Caco-2 (cell line): Measurements from ENCODE around the gene SLITRK4. TPM values are rescaled to one million over a fixed set of nuclear protein-coding genes. Genes with fewer than 3 reads are reported as not detected.

Source experiments
- BruUV-seq: library from RNA; stranded (reverse); fragments of 400-500 nt; replicated peaks from 2 replicates; lab custom pipeline; 2021; lab: Mats Ljungman, UMichigan
- CTCF ChIA-PET: fragments of 300-600 bp; sonication (Branson Sonifier 250); formaldehyde crosslinking; loops from one replicate; lab custom pipeline; 2022; ENCODE audit warnings: antibody characterized with exemption; lab: Charles Lee
- POLR2A ChIA-PET: fragments of 300-600 bp; sonication (Branson Sonifier 250); formaldehyde crosslinking; loops from one replicate; lab custom pipeline; 2022; ENCODE audit warnings: antibody characterized with exemption; lab: Charles Lee
- DNase-seq, 2 experiments: peaks; one replicate each; pipeline versions ENCODE4 v3.0.0 to v3.0.0-alpha.2; 2020 to 2022
- H3K27me3 ChIP-seq: replicated peaks from 2 replicates; pipeline ENCODE4 v1.6.0; 2011; ENCODE audit warnings: low read length; ENCODE audit not compliant: control insufficient read depth, insufficient read depth
- H3K36me3 ChIP-seq: 2 replicates; pipeline ENCODE4 v1.5.1; 2011; ENCODE audit warnings: low read length; ENCODE audit not compliant: control insufficient read depth, insufficient read depth
- H3K4me1 ChIP-seq: fragments of 250-450 bp; sonication (Bioruptor Pico); 2 replicates; pipeline ENCODE4 v1.5.1; 2020; ENCODE audit warnings: mild to moderate bottlenecking
- H3K4me3 ChIP-seq: 2 replicates; pipeline ENCODE4 v1.5.1; 2011; ENCODE audit warnings: low read depth, mild to moderate bottlenecking, control low read depth, low read length
- H3K9me3 ChIP-seq: fragments of 250-450 bp; sonication (Bioruptor Pico); 2 replicates; pipeline ENCODE4 v1.5.1; 2020; ENCODE audit warnings: mild to moderate bottlenecking, moderate library complexity
- H3K27ac Mint-ChIP-seq: one replicate; pipeline ENCODE4 v1.8.0; 2022; ENCODE audit warnings: mixed read lengths; ENCODE audit not compliant: unreplicated experiment
- H3K27me3 Mint-ChIP-seq: one replicate; pipeline ENCODE4 v1.8.0; 2022; ENCODE audit warnings: mixed read lengths; ENCODE audit not compliant: insufficient read depth, unreplicated experiment
- H3K36me3 Mint-ChIP-seq: one replicate; pipeline ENCODE4 v1.8.0; 2022; ENCODE audit warnings: mild to moderate bottlenecking, mixed read lengths; ENCODE audit not compliant: insufficient read depth, unreplicated experiment
- H3K4me1 Mint-ChIP-seq: one replicate; pipeline ENCODE4 v1.8.0; 2022; ENCODE audit warnings: low read depth, mixed read lengths; ENCODE audit not compliant: unreplicated experiment
- H3K4me3 Mint-ChIP-seq: one replicate; pipeline ENCODE4 v1.8.0; 2022; ENCODE audit warnings: mild to moderate bottlenecking, moderate library complexity, mixed read lengths; ENCODE audit not compliant: unreplicated experiment
- H3K9me3 Mint-ChIP-seq: one replicate; pipeline ENCODE4 v1.8.0; 2022; ENCODE audit warnings: mixed read lengths; ENCODE audit not compliant: unreplicated experiment
- CTCF ChIP-seq, 2 experiments: fragments of 200-600 bp in 1 of 2; IDR thresholded peaks; 1 replicate in 1 of 2; 2 replicates in 1 of 2; pipeline versions ENCODE4 v1.5.1 to v1.8.0; 2011 to 2022; ENCODE audit warnings: antibody characterized with exemption in 1 of 2, control low read depth in 1 of 2, inconsistent platforms in 1 of 2, low read depth in 1 of 2, low read length in 1 of 2, mild to moderate bottlenecking in 1 of 2, moderate library complexity in 1 of 2; ENCODE audit not compliant: insufficient read depth in 1 of 2, severe bottlenecking in 1 of 2, unreplicated experiment in 1 of 2
- intact Hi-C: fragments of 100-400 bp; cut with micrococcal nuclease; formaldehyde crosslinking; loops from one replicate; pipeline ENCODE4 v1.10.0; 2022; ENCODE audit not compliant: unreplicated experiment
- total RNA-seq: library from RNA; stranded (reverse); gene quantifications from 2 replicates; pipeline ENCODE4 v1.2.3, GENCODE V29; 2022

Gene SLITRK4
- total RNA-seq, 1 experiment from 2014 or later: not detected

- ChIA-PET POLR2A (no interaction called here), CTCF (no interaction called here)
- no peak for TF ChIP-seq CTCF (IDR thresholded peaks at IDR 0.05; ENCODE audit: insufficient read depth in 1 of 2, low read depth in 1 of 2, low read length in 1 of 2, severe bottlenecking in 1 of 2, unreplicated experiment in 1 of 2)
- Histone ChIP-seq H3K4me1 (no peaks in the 10 kb centered on the region), H3K4me3 (no peak overlapping the region), H3K9me3 (no peaks in the 10 kb centered on the region), H3K36me3 (no peaks in the 10 kb centered on the region), H3K27me3 (no peaks in the 10 kb centered on the region)
- Mint-ChIP-seq H3K4me3 (no peak overlapping the region), H3K27ac (no peak overlapping the region), H3K27me3 (no peaks in the 10 kb centered on the region), H3K4me1 (no peaks in the 10 kb centered on the region), H3K36me3 (no peaks in the 10 kb centered on the region), H3K9me3 (no peaks in the 10 kb centered on the region)
- no peak for DNase-seq
- intact Hi-C loops: no loop called here
- no TSS peak for BruUV-seq
Observed at GRCh38 chrX:143621276-143621675, 14.6 kb downstream of the SLITRK4 start.

GRCh38 chrX:143615851-143616250 is 20.1 kb downstream of the SLITRK4 start:
- DNase-seq: no peak
- POLR2A ChIA-PET: no interaction called here
- Histone ChIP-seq H3K27me3 (no peaks in the 10 kb centered on the region), H3K9me3 (no peaks in the 10 kb centered on the region), H3K4me3 (no peak overlapping the region), H3K36me3 (no peaks in the 10 kb centered on the region), H3K4me1 (no peaks in the 10 kb centered on the region)
- H3K27ac Mint-ChIP-seq: no peak overlapping the region
- H3K9me3 Mint-ChIP-seq: peaks cover 31% of the 10 kb centered on the region
- no peaks in the 10 kb centered on the region for H3K36me3 Mint-ChIP-seq
- BruUV-seq: no TSS peak
- H3K4me3 Mint-ChIP-seq: no peak overlapping the region
- intact Hi-C loops: no loop called here
- H3K27me3 Mint-ChIP-seq: no peaks in the 10 kb centered on the region
- no peak for TF ChIP-seq CTCF (IDR thresholded peaks at IDR 0.05; ENCODE audit: insufficient read depth in 1 of 2, low read depth in 1 of 2, low read length in 1 of 2, severe bottlenecking in 1 of 2, unreplicated experiment in 1 of 2)
- CTCF ChIA-PET: no interaction called here
- no peaks in the 10 kb centered on the region for H3K4me1 Mint-ChIP-seq

GRCh38 chrX:143601809-143602208 is 34.1 kb downstream of the SLITRK4 start:
- H3K27ac Mint-ChIP-seq: no peak overlapping the region
- Histone ChIP-seq H3K36me3 (no peaks in the 10 kb centered on the region), H3K9me3 (no peaks in the 10 kb centered on the region), H3K4me3 (no peak overlapping the region), H3K27me3 (no peaks in the 10 kb centered on the region), H3K4me1 (no peaks in the 10 kb centered on the region)
- H3K9me3 Mint-ChIP-seq: no peaks in the 10 kb centered on the region
- intact Hi-C loops: no loop called here
- no peak for DNase-seq
- POLR2A ChIA-PET: no interaction called here
- H3K4me1 Mint-ChIP-seq: no peaks in the 10 kb centered on the region
- no peaks in the 10 kb centered on the region for H3K36me3 Mint-ChIP-seq
- BruUV-seq: no TSS peak
- CTCF ChIA-PET: no interaction called here
- no peak overlapping the region for H3K4me3 Mint-ChIP-seq
- H3K27me3 Mint-ChIP-seq: no peaks in the 10 kb centered on the region
- no peak for TF ChIP-seq CTCF (IDR thresholded peaks at IDR 0.05; ENCODE audit: insufficient read depth in 1 of 2, low read depth in 1 of 2, low read length in 1 of 2, severe bottlenecking in 1 of 2, unreplicated experiment in 1 of 2)
